ENCODE data around the gene ATP8A2.

GRCh38 chr13:25377244-25377962 lies 5.6 kb downstream of the ATP8A2 start:
- TF ChIP-seq, protein P1, sequence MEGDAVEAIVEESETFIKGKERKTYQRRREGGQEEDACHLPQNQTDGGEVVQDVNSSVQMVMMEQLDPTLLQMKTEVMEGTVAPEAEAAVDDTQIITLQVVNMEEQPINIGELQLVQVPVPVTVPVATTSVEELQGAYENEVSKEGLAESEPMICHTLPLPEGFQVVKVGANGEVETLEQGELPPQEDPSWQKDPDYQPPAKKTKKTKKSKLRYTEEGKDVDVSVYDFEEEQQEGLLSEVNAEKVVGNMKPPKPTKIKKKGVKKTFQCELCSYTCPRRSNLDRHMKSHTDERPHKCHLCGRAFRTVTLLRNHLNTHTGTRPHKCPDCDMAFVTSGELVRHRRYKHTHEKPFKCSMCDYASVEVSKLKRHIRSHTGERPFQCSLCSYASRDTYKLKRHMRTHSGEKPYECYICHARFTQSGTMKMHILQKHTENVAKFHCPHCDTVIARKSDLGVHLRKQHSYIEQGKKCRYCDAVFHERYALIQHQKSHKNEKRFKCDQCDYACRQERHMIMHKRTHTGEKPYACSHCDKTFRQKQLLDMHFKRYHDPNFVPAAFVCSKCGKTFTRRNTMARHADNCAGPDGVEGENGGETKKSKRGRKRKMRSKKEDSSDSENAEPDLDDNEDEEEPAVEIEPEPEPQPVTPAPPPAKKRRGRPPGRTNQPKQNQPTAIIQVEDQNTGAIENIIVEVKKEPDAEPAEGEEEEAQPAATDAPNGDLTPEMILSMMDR (IDR thresholded peaks at IDR 0.05): no peak
- no peak for TF ChIP-seq POLR2AphosphoS5 (IDR thresholded peaks at IDR 0.05; ENCODE audit: low read depth, low read length)

Measured in Panc1 (cell line).